ENCODE measurements around the gene STX5. TPM values are rescaled to one million over a fixed set of nuclear protein-coding genes. Genes with fewer than 3 reads are reported as not detected.

STX5 gene
- total RNA-seq, 2 donors from 2014 or later, result 20.1 to 23.6 TPM

DNA sequence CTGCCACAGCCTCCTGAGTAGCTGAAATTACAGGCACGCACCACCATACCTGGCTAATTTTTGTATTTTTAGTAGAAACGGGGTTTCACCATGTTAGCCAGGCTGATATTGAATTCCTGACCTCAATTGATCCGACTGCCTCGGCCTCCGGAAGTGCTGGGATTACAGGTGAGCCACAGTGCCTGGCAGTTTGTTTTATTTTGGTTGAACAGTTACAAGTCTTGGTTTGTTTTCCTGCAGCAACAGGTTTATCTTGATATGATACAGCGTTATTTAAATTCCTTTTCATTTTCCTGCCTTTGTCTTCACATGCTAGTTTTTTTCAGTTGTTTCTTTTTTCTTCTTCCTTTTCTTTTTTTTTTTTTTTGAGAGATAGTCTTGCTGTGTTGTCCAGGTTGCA is 44.9 kb upstream of the STX5 start:
- DNase-seq (peak in 1 of 4 donors; percentile 25), ATAC-seq (no peak)
- intact Hi-C loops (cut with DNase I), result no loop called here
- Histone ChIP-seq H3K9me3 (no peaks in the 10 kb centered on the region), H3K27me3 (no peaks in the 10 kb centered on the region), H3K4me1 (peaks cover 53% of the 10 kb centered on the region), H3K36me3 (replicated peaks in 1 of 2; ENCODE audit: insufficient read depth in 1 of 2, low read depth in 2 of 2) (peaks cover 0 to 2% of the 10 kb centered on the region in 2 donors), H3K27ac (peak overlapping the region in 3 of 4 donors; percentile 33 to 98 (median 67)), H3K4me3 (no peak overlapping the region)
- TF ChIP-seq, protein P1, sequence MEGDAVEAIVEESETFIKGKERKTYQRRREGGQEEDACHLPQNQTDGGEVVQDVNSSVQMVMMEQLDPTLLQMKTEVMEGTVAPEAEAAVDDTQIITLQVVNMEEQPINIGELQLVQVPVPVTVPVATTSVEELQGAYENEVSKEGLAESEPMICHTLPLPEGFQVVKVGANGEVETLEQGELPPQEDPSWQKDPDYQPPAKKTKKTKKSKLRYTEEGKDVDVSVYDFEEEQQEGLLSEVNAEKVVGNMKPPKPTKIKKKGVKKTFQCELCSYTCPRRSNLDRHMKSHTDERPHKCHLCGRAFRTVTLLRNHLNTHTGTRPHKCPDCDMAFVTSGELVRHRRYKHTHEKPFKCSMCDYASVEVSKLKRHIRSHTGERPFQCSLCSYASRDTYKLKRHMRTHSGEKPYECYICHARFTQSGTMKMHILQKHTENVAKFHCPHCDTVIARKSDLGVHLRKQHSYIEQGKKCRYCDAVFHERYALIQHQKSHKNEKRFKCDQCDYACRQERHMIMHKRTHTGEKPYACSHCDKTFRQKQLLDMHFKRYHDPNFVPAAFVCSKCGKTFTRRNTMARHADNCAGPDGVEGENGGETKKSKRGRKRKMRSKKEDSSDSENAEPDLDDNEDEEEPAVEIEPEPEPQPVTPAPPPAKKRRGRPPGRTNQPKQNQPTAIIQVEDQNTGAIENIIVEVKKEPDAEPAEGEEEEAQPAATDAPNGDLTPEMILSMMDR (IDR thresholded peaks at IDR 0.05), result no peak
- no peak for TF ChIP-seq POLR2A (IDR thresholded peaks at IDR 0.05)
- 16 to 26% methylated on average over 6 of the region's 6 CpGs for WGBS, 2 donors

DNA sequence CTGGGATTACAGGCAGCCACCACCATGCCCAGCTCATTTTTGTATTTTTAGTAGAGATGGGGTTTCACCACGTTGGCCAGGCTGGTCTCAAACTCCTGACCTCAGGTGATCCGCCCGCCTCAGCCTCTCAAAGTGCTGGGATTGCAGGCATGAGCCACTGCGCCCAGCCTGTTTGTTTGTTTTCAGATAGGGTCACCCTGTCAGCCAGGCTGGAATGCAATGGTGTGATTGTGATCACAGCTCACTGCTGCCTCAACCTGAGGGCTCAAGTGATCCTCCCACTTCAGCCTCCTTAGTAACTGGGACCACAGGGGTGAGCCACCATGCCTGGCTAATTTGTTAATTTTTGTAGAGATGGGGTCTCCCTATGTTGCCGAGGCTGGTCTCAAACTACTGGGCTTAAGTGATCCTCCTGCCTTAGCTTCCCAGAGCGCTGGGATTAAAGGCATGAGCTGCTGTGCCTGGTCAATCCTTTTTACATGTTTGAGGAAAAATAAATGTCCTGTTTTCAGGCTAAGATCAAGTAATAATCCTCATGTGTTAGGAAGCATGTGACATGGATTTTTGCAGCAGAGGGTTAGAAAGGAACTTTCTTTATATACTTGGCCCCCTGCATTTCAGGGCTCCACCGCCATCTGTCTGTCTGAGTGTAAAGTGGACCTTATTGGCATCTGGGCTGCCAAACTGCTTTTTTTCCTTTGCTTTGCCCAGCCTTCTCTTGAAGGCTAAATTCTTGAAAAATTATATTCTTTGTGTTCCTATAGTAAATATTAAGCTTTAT is 44.0 kb upstream of the STX5 start:
- Histone ChIP-seq H3K4me1 (peaks cover 53% of the 10 kb centered on the region), H3K9me3 (no peaks in the 10 kb centered on the region), H3K27me3 (no peaks in the 10 kb centered on the region), H3K27ac (peak overlapping the region in 3 of 4 donors; percentile 33 to 98 (median 67)), H3K36me3 (replicated peaks in 1 of 2; ENCODE audit: insufficient read depth in 1 of 2, low read depth in 2 of 2) (peaks cover 0 to 2% of the 10 kb centered on the region in 2 donors), H3K4me3 (no peak overlapping the region)
- TF ChIP-seq POLR2A (IDR thresholded peaks at IDR 0.05), result no peak
- TF ChIP-seq, protein P1 (IDR thresholded peaks at IDR 0.05), result peak in 1 of 7 experiments; percentile 2
- peak in 1 of 4 donors; percentile 33 for DNase-seq
- intact Hi-C loops (cut with DNase I), result no loop called here
- 56 to 61% methylated on average over 6 to 7 of the region's 7 CpGs for WGBS, 2 donors
- ATAC-seq, result no peak

GRCh38 chr11:62874851-62875250 is 43.0 kb upstream of the STX5 start:
- H3K4me3 ChIP-seq, result no peak overlapping the region
- ATAC-seq, result no peak
- no peaks in the 10 kb centered on the region for H3K27me3 ChIP-seq
- no peak for DNase-seq
- peaks cover 46% of the 10 kb centered on the region for H3K4me1 ChIP-seq
- H3K27ac ChIP-seq, result no peak overlapping the region
- H3K9me3 ChIP-seq, result no peaks in the 10 kb centered on the region
- WGBS, 2 donors, result 96 to 97% methylated on average over 7 of the region's 7 CpGs
- no peak for TF ChIP-seq POLR2A (IDR thresholded peaks at IDR 0.05)
- TF ChIP-seq, protein P1 (IDR thresholded peaks at IDR 0.05), result no peak
- H3K36me3 ChIP-seq (replicated peaks in 1 of 2; ENCODE audit: insufficient read depth in 1 of 2, low read depth in 2 of 2), result peaks cover 0 to 2% of the 10 kb centered on the region in 2 donors
- intact Hi-C loops (cut with DNase I), result no loop called here

DNA sequence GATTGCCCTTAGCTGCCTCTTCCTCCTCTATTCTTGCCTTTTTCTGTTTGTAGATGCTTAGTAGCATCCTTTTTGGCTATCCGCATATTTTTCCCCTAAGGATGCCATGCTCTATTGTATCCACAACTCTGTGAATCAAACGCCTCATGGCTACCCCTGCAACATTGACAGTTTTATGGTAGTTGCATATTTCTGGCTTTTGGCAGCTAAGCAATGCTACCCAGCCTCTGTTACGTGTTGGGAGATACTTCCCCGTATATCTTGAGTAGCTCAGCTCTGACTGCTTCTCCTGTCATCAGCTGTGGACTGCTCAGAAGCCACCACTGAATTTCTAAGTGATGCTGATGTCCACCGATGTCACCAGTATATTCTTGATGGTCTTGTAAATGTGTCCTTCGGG is 33.8 kb upstream of the STX5 start:
- ATAC-seq (no peak), DNase-seq (no peak)
- Histone ChIP-seq H3K27ac (no peak overlapping the region), H3K9me3 (no peaks in the 10 kb centered on the region), H3K27me3 (no peaks in the 10 kb centered on the region), H3K4me3 (no peak overlapping the region), H3K36me3 (replicated peaks in 1 of 2; ENCODE audit: insufficient read depth in 1 of 2, low read depth in 2 of 2) (no peaks in the 10 kb centered on the region), H3K4me1 (peaks cover 9% of the 10 kb centered on the region)
- intact Hi-C loops (cut with DNase I), result no loop called here
- TF ChIP-seq, protein P1 (IDR thresholded peaks at IDR 0.05), result no peak
- TF ChIP-seq POLR2A (IDR thresholded peaks at IDR 0.05), result no peak
- 70 to 74% methylated on average over 6 of the region's 6 CpGs for WGBS, 2 donors

All from body of pancreas (tissue), 4 donors.